ENCODE measurements around the gene IRF7. TPM values are rescaled to one million over a fixed set of nuclear protein-coding genes. Genes with fewer than 3 reads are reported as not detected.

Gene IRF7
- 10 to 100 TPM; 27.3 to 72.8 (median 47.7) TPM for total RNA-seq
- long read RNA-seq, partial matches to known transcripts: 5 of 10 reads
- long read RNA-seq, other reads (novel, unspliced or antisense): 2 of 10 reads

GRCh38 chr11:615504-616319, at the start of gene IRF7:
Gene IRF7, minus strand, starts transcription at chr11:615950. Its CDS starts 586 bp downstream, at chr11:615364.
- intact Hi-C loops (cut with DNase I): no loop called here
- peaks cover 0 to 24% (median 13%) of the 10 kb centered on the region in 4 donors for H3K36me3 ChIP-seq
- no peaks in the 10 kb centered on the region for H3K9me3 ChIP-seq
- peaks cover 0 to 50% (median 24%) of the 10 kb centered on the region in 4 donors for H3K4me1 ChIP-seq
- peak; percentile 66 to 80 (median 68) for ATAC-seq
- H3K27me3 ChIP-seq: no peaks in the 10 kb centered on the region
- TF ChIP-seq POLR2A (IDR thresholded peaks at IDR 0.05) (peak; percentile 98), CTCF (IDR thresholded peaks at IDR 0.05) (no peak)
- H3K27ac ChIP-seq: peak within 1 kb of the TSS; percentile 82 to 92 (median 85)
- H3K4me3 ChIP-seq: peak within 1 kb of the TSS; percentile 63 to 73 (median 65)
- DNase-seq: peak; percentile 97
- 1% methylated on average over 40 of the region's 66 CpGs for WGBS (ENCODE audit: insufficient coverage, low coverage, low lambda C conversion rate, missing lambda C conversion rate)

GRCh38 chr11:665062-665703, 49.4 kb upstream of the IRF7 start:
- no peak for DNase-seq
- intact Hi-C loops (cut with DNase I): loop anchor here (10.0 kb wide), 1 partner anchor 60 kb away; no protein-coding TSS in a partner anchor
- Histone ChIP-seq H3K36me3 (peaks cover 0 to 3% (median 0%) of the 10 kb centered on the region in 4 donors), H3K4me1 (peaks cover 0 to 28% (median 0%) of the 10 kb centered on the region in 4 donors), H3K27ac (peak overlapping the region in 1 of 3 donors; percentile 29), H3K27me3 (no peaks in the 10 kb centered on the region), H3K9me3 (no peaks in the 10 kb centered on the region), H3K4me3 (no peak overlapping the region)
- WGBS (ENCODE audit: insufficient coverage, low coverage, low lambda C conversion rate, missing lambda C conversion rate): 79% methylated on average over 8 of the region's 15 CpGs
- no peak for ATAC-seq
- no peak for TF ChIP-seq POLR2A (IDR thresholded peaks at IDR 0.05)
- no peak for TF ChIP-seq CTCF (IDR thresholded peaks at IDR 0.05)

GRCh38 chr11:662689-663274, 47.0 kb upstream of the IRF7 start:
- peaks cover 0 to 3% (median 0%) of the 10 kb centered on the region in 4 donors for H3K36me3 ChIP-seq
- peaks cover 0 to 32% (median 9%) of the 10 kb centered on the region in 4 donors for H3K4me1 ChIP-seq
- H3K27me3 ChIP-seq: no peaks in the 10 kb centered on the region
- H3K4me3 ChIP-seq: no peak overlapping the region
- WGBS (ENCODE audit: insufficient coverage, low coverage, low lambda C conversion rate, missing lambda C conversion rate): 50% methylated on average over 13 of the region's 15 CpGs
- peak; percentile 77 to 83 (median 78) for ATAC-seq
- intact Hi-C loops (cut with DNase I): loop anchor here (10.0 kb wide), 1 partner anchor 62 kb away; no protein-coding TSS in a partner anchor
- peak; percentile 73 to 86 (median 81) for DNase-seq
- H3K9me3 ChIP-seq: no peaks in the 10 kb centered on the region
- H3K27ac ChIP-seq: no peak overlapping the region
- peak; percentile 67 to 87 (median 84) for TF ChIP-seq CTCF (IDR thresholded peaks at IDR 0.05)
- TF ChIP-seq POLR2A (IDR thresholded peaks at IDR 0.05): no peak

- Histone ChIP-seq H3K4me3 (no peak overlapping the region), H3K9me3 (no peaks in the 10 kb centered on the region), H3K36me3 (peaks cover 0 to 3% (median 0%) of the 10 kb centered on the region in 4 donors), H3K27ac (no peak overlapping the region), H3K27me3 (no peaks in the 10 kb centered on the region), H3K4me1 (peaks cover 0 to 45% (median 17%) of the 10 kb centered on the region in 4 donors)
- intact Hi-C loops (cut with DNase I): loop anchor here (10.0 kb wide), 1 partner anchor 64 kb away; no protein-coding TSS in a partner anchor
- TF ChIP-seq CTCF (IDR thresholded peaks at IDR 0.05) (no peak), POLR2A (IDR thresholded peaks at IDR 0.05) (no peak)
- DNase-seq: no peak
- WGBS (ENCODE audit: insufficient coverage, low coverage, low lambda C conversion rate, missing lambda C conversion rate): 92% methylated on average over 9 of the region's 19 CpGs
- no peak for ATAC-seq
Observed at GRCh38 chr11:660681-661444, 45.1 kb upstream of the IRF7 start.
